K562 (cell line): Measurements from ENCODE around the gene SAPCD1. TPM values are rescaled to one million over a fixed set of nuclear protein-coding genes. Genes with fewer than 3 reads are reported as not detected.

Source experiments
- CBX1 ChIP-seq: sonication (generic); IDR thresholded peaks from 2 replicates; pipeline ENCODE4 v1.6.1; 2016; ENCODE audit warnings: antibody characterized with exemption, low read depth, mild to moderate bottlenecking
- EZH2 ChIP-seq: IDR thresholded peaks from 2 replicates; pipeline ENCODE4 v1.6.1; 2012; ENCODE audit warnings: low read depth, mild to moderate bottlenecking, inconsistent platforms, low read length, borderline replicate concordance
- HBP1 ChIP-seq: fragments of 450-650 bp; formaldehyde crosslinking; IDR thresholded peaks from 2 replicates; pipeline ENCODE4 v1.4.0; 2022; ENCODE audit warnings: missing genetic modification characterization
- HDAC8 ChIP-seq: fragments of 450-650 bp; IDR thresholded peaks from 2 replicates; pipeline ENCODE4 v1.6.1; 2016; ENCODE audit warnings: mild to moderate bottlenecking, missing genetic modification characterization, moderate library complexity, missing compliant biosample characterization
- HMG20B ChIP-seq: fragments of 250-450 bp; sonication (Bioruptor Pico); IDR thresholded peaks from 2 replicates; pipeline ENCODE4 v1.5.0; 2021; ENCODE audit warnings: mild to moderate bottlenecking
- HSF4 ChIP-seq: fragments of 250-450 bp; sonication (Bioruptor Pico); IDR thresholded peaks from 2 replicates; pipeline ENCODE4 v2.1.2; 2022; ENCODE audit warnings: mild to moderate bottlenecking, moderate library complexity, borderline replicate concordance
- JUN ChIP-seq, 2 experiments: sonication (generic) in 1 of 2; formaldehyde crosslinking in 1 of 2; IDR thresholded peaks; 2 replicates each; pipeline versions ENCODE4 v1.6.1 to v1.8.0; 2012 to 2022; ENCODE audit warnings: borderline replicate concordance in 2 of 2, mild to moderate bottlenecking in 2 of 2, improper control_type of control experiment in 1 of 2, low read depth in 1 of 2, low read length in 1 of 2, missing genetic modification reagents in 1 of 2
- JUND ChIP-seq, 2 experiments: IDR thresholded peaks; 2 replicates in 1 of 2; 3 replicates in 1 of 2; pipeline ENCODE4 v1.6.1; 2011; ENCODE audit warnings: borderline replicate concordance in 2 of 2, low read depth in 2 of 2, low read length in 2 of 2, improper control_type of control experiment in 1 of 2, missing biosample characterization in 1 of 2, missing genetic modification characterization in 1 of 2, missing genetic modification reagents in 1 of 2
- NR3C1 ChIP-seq: sonication (generic); formaldehyde crosslinking; IDR thresholded peaks from 2 replicates; pipeline ENCODE4 v1.8.1; 2022; ENCODE audit warnings: missing genetic modification reagents
- PYGO2 ChIP-seq: fragments of 450-650 bp; IDR thresholded peaks from 2 replicates; pipeline ENCODE4 v1.6.1; 2016; ENCODE audit warnings: mild to moderate bottlenecking, missing genetic modification characterization, moderate library complexity, missing compliant biosample characterization
- RAD21 ChIP-seq, 2 experiments: fragments of 250-450 bp in 1 of 2; fragments of 450-650 bp in 1 of 2; sonication (Bioruptor Pico) in 1 of 2; formaldehyde crosslinking in 1 of 2; IDR thresholded peaks in 1 of 2; conservative IDR thresholded peaks in 1 of 2; 2 replicates each; pipeline versions ENCODE4 v1.4.0 to v1.8.0; 2020 to 2022; ENCODE audit warnings: mild to moderate bottlenecking in 2 of 2, moderate library complexity in 1 of 2
- RBM25 ChIP-seq: fragments of 200-400 bp; formaldehyde crosslinking; IDR thresholded peaks from 2 replicates; pipeline ENCODE4 v1.6.1; 2018; ENCODE audit warnings: low read length, low read depth, moderate library complexity; ENCODE audit not compliant: severe bottlenecking
- SMARCE1 ChIP-seq: fragments of 450-650 bp; IDR thresholded peaks from 2 replicates; pipeline ENCODE4 v1.7.1; 2016; ENCODE audit warnings: mild to moderate bottlenecking
- SRSF1 ChIP-seq: fragments of 200-400 bp; formaldehyde crosslinking; IDR thresholded peaks from 2 replicates; pipeline ENCODE4 v1.6.1; 2017; ENCODE audit warnings: mild to moderate bottlenecking, low read depth, low read length, moderate library complexity
- TAF15 ChIP-seq: fragments of 200-400 bp; formaldehyde crosslinking; IDR thresholded peaks from 2 replicates; pipeline ENCODE4 v1.6.1; 2017; ENCODE audit warnings: mild to moderate bottlenecking, low read depth, low read length, moderate library complexity
- TCF3 ChIP-seq: sonication (generic); formaldehyde crosslinking; IDR thresholded peaks from 2 replicates; pipeline ENCODE4 v1.4.0; 2020; ENCODE audit warnings: mild to moderate bottlenecking, missing genetic modification reagents
- ZBTB34 ChIP-seq: fragments of 250-450 bp; sonication (Bioruptor Pico); IDR thresholded peaks from 2 replicates; pipeline ENCODE4 v1.8.0; 2021; ENCODE audit warnings: mild to moderate bottlenecking, moderate library complexity
- ZNF121 ChIP-seq: sonication (generic); formaldehyde crosslinking; conservative IDR thresholded peaks from 2 replicates; pipeline ENCODE4 v1.8.0; 2022; ENCODE audit warnings: missing genetic modification reagents
- ZNF24 ChIP-seq: fragments of 450-650 bp; IDR thresholded peaks from 2 replicates; pipeline ENCODE4 v1.6.1; 2016
- ZNF354B ChIP-seq: fragments of 250-450 bp; sonication (Bioruptor Pico); IDR thresholded peaks from 2 replicates; pipeline ENCODE4 v1.4.0; 2020
- ZNF511 ChIP-seq: sonication (generic); formaldehyde crosslinking; IDR thresholded peaks from 2 replicates; pipeline ENCODE4 v1.8.0; 2022; ENCODE audit warnings: mild to moderate bottlenecking, missing genetic modification reagents
- ZNF766 ChIP-seq: fragments of 200-800 bp; sonication (Bioruptor generic); conservative IDR thresholded peaks from 2 replicates; pipeline ENCODE4 v1.6.1; 2016; ENCODE audit warnings: missing genetic modification characterization, missing compliant biosample characterization
- ZNF778 ChIP-seq: fragments of 450-650 bp; formaldehyde crosslinking; IDR thresholded peaks from 2 replicates; pipeline ENCODE4 v1.4.0; 2020; ENCODE audit warnings: mild to moderate bottlenecking, moderate library complexity
- polyA plus RNA-seq, 8 experiments: library from polyadenylated mRNA; depleted of rRNA in 4 of 8; stranded (reverse) in 5 of 8; unstranded in 3 of 8; fragments of >200 nt; fragmentation: Nextera tagmentation in 2 of 8; fragmentation: Illumina TruSeq in 1 of 8; extraction: Ambion mirVana in 2 of 8; extraction: Trizol in 1 of 8; gene quantifications; 2 replicates each; pipeline versions ENCODE4 v1.2.1 to v1.2.3, GENCODE V29; 2011 to 2014; ENCODE audit warnings: inconsistent platforms in 1 of 8, missing spikeins in 1 of 8
- total RNA-seq, 7 experiments: library from RNA; depleted of rRNA in 6 of 7; stranded (reverse); fragments of >200 nt in 6 of 7; fragmentation: Illumina TruSeq in 2 of 7; extraction: Trizol in 2 of 7; gene quantifications; 2 replicates each; pipeline versions ENCODE4 v1.2.1 to v1.2.3, GENCODE V29; 2011 to 2021; ENCODE audit warnings: low replicate concordance in 1 of 7

The SAPCD1 gene
- total and polyA plus RNA-seq, 9 of the 15 experiments (the other 6 are each of a cell fraction or from before 2014, with no cell fraction given), result 2.6 to 30.2 (median 7.4) TPM

- TF ChIP-seq CBX1, result peak; percentile 82
- peak; percentile 69 for TF ChIP-seq TCF3 (CRISPR knock-in tag)
- TF ChIP-seq ZNF121 (CRISPR knock-in tag), result no peak
- TF ChIP-seq NR3C1 (CRISPR knock-in tag), result peak; percentile 68; the same call in 1 of the 2 replicates
- no peak; the same call in 1 of the 2 replicates for TF ChIP-seq ZNF511 (CRISPR knock-in tag)
- TF ChIP-seq HBP1, result no peak
- TF ChIP-seq ZBTB34 (CRISPR knock-in tag), result no peak
- no peak for TF ChIP-seq HMG20B (CRISPR knock-in tag)
- TF ChIP-seq HSF4, result peak; percentile 87; the same call in 1 of the 2 replicates
- TF ChIP-seq ZNF354B (CRISPR knock-in tag), result no peak
- no peak; the same call in 1 of the 2 replicates for TF ChIP-seq SMARCE1
- TF ChIP-seq RAD21 (CRISPR knock-in tag; conservative IDR thresholded peaks at IDR 0.05 in 1 of 2, IDR thresholded peaks at IDR 0.05 in 1 of 2), result peak; percentile 99 to 100
- no peak for TF ChIP-seq SRSF1
- peak; percentile 92 for TF ChIP-seq HDAC8 (tag)
- peak; percentile 79; the same call in 1 of the 2 replicates for TF ChIP-seq ZNF766 (CRISPR knock-in tag)
- peak; percentile 67 for TF ChIP-seq JUN (IDR thresholded peaks at IDR 0.05; ENCODE audit: borderline replicate concordance, low read depth, low read length)
- peak; percentile 78; the same call in 1 of the 2 replicates for TF ChIP-seq JUN (CRISPR knock-in tag; IDR thresholded peaks at IDR 0.05; ENCODE audit: borderline replicate concordance)
- TF ChIP-seq ZNF778 (CRISPR knock-in tag), result no peak
- peak; percentile 13; the same call in 1 of the 2 replicates for TF ChIP-seq PYGO2
- peak; percentile 84 for TF ChIP-seq JUND (IDR thresholded peaks at IDR 0.05; ENCODE audit: borderline replicate concordance, low read depth, low read length)
- TF ChIP-seq JUND (tag; IDR thresholded peaks at IDR 0.05; ENCODE audit: borderline replicate concordance, low read depth, low read length), result peak; percentile 61; the same call in 1 of the 3 replicates
- TF ChIP-seq RBM25, result peak; percentile 63
- TF ChIP-seq ZNF24, result peak; percentile 78
- TF ChIP-seq EZH2, result no peak
- no peak for TF ChIP-seq TAF15
Measured at GRCh38 chr6:31795616-31796298, 33.3 kb downstream of the SAPCD1 start, which contains the start of gene VARS1 (continued).
